IMR-90 (cell line): Measurements from ENCODE around the gene ST6GALNAC4. TPM values are rescaled to one million over a fixed set of nuclear protein-coding genes. Genes with fewer than 3 reads are reported as not detected.
A peak's percentile ranks its signal among the peaks of the same experiment; 100 is the strongest.

Source experiments
- ATAC-seq: fragments of 200-7000 bp; cut with Tn5 transposase; 2 replicates; pipeline ENCODE4 v1.9.1; 2020; ENCODE audit warnings: low read depth, mild to moderate bottlenecking, moderate library complexity
- BruUV-seq: library from RNA; stranded (reverse); fragments of 400-500 nt; replicated peaks from 2 replicates; lab custom pipeline; 2021; lab: Mats Ljungman, UMichigan
- CTCF ChIA-PET: fragments of 300-600 bp; formaldehyde crosslinking; extraction: SDS; loops from one replicate; lab custom pipeline; 2021; ENCODE audit warnings: antibody characterized with exemption; lab: Yijun Ruan, JAX
- POLR2A ChIA-PET: fragments of 300-600 bp; sonication (Branson Sonifier 250); formaldehyde crosslinking; loops from one replicate; lab custom pipeline; 2022; ENCODE audit warnings: antibody characterized with exemption; ENCODE audit not compliant: unreplicated experiment; lab: Charles Lee
- DNase-seq: peaks from one replicate; pipeline ENCODE4 v3.0.0; 2013
- H2AFZ ChIP-seq: replicated peaks from 2 replicates; pipeline ENCODE3; 2013; ENCODE audit warnings: low read length, mild to moderate bottlenecking; ENCODE audit not compliant: poor library complexity
- H2AK5ac ChIP-seq: 2 replicates; pipeline ENCODE4 v1.6.1; 2013; ENCODE audit warnings: low read depth, low read length, inconsistent platforms
- H2AK9ac ChIP-seq: replicated peaks from 2 replicates; pipeline ENCODE3; 2013; ENCODE audit warnings: mild to moderate bottlenecking, low read depth, low read length, moderate library complexity; ENCODE audit not compliant: poor library complexity
- H2BK120ac ChIP-seq: 2 replicates; pipeline ENCODE4 v1.6.1; 2013; ENCODE audit warnings: low read depth, low read length, inconsistent platforms
- H2BK15ac ChIP-seq: 3 replicates; pipeline ENCODE4 v1.6.1; 2013; ENCODE audit warnings: low read depth, low read length, inconsistent platforms
- H2BK20ac ChIP-seq: 2 replicates; pipeline ENCODE4 v1.6.1; 2013; ENCODE audit warnings: low read depth, mild to moderate bottlenecking, inconsistent platforms, low read length, moderate library complexity
- H2BK5ac ChIP-seq: 2 replicates; pipeline ENCODE4 v1.6.1; 2013; ENCODE audit warnings: mild to moderate bottlenecking, low read depth, low read length, inconsistent platforms; ENCODE audit not compliant: poor library complexity, severe bottlenecking
- H3K14ac ChIP-seq: replicated peaks from 2 replicates; pipeline ENCODE4 v1.6.1; 2013; ENCODE audit warnings: low read depth, low read length, inconsistent platforms
- H3K18ac ChIP-seq: 2 replicates; pipeline ENCODE4 v1.6.1; 2013; ENCODE audit warnings: low read depth, low read length, control low read depth
- H3K23ac ChIP-seq: 2 replicates; pipeline ENCODE4 v1.6.1; 2013; ENCODE audit warnings: low read depth, low read length, inconsistent platforms
- H3K27ac ChIP-seq: 2 replicates; pipeline ENCODE4 v1.5.1; 2013; ENCODE audit warnings: mild to moderate bottlenecking, control low read depth, low read length; ENCODE audit not compliant: insufficient read depth
- H3K27me3 ChIP-seq: 2 replicates; pipeline ENCODE4 v1.6.1; 2013; ENCODE audit warnings: low read length; ENCODE audit not compliant: control insufficient read depth, insufficient read depth
- H3K36me3 ChIP-seq: 2 replicates; pipeline ENCODE4 v1.6.1; 2013; ENCODE audit warnings: low read length, mixed read lengths; ENCODE audit not compliant: control insufficient read depth, insufficient read depth
- H3K4ac ChIP-seq: 2 replicates; pipeline ENCODE4 v1.6.1; 2013; ENCODE audit warnings: low read depth, low read length, inconsistent platforms
- H3K4me1 ChIP-seq: 2 replicates; pipeline ENCODE4 v1.6.1; 2013; ENCODE audit warnings: low read length, mixed read lengths; ENCODE audit not compliant: control insufficient read depth, insufficient read depth
- H3K4me2 ChIP-seq: 2 replicates; pipeline ENCODE4 v1.6.1; 2013; ENCODE audit warnings: low read depth, mild to moderate bottlenecking, control low read depth, low read length, moderate library complexity
- H3K4me3 ChIP-seq: 2 replicates; pipeline ENCODE4 v1.5.1; 2013; ENCODE audit warnings: low read depth, mild to moderate bottlenecking, control low read depth, low read length, moderate library complexity; ENCODE audit not compliant: insufficient read depth
- H3K56ac ChIP-seq: 2 replicates; pipeline ENCODE4 v1.6.1; 2013; ENCODE audit warnings: low read length, inconsistent platforms; ENCODE audit not compliant: insufficient read depth; ENCODE audit errors: extremely low read depth
- H3K79me1 ChIP-seq, 2 experiments: 2 replicates each; pipeline ENCODE4 v1.6.1; 2013; ENCODE audit warnings: low read length in 2 of 2, inconsistent platforms in 1 of 2, low read depth in 1 of 2
- H3K9ac ChIP-seq: 2 replicates; pipeline ENCODE4 v1.6.1; 2013; ENCODE audit warnings: low read depth, low read length, control low read depth
- H3K9me1 ChIP-seq: 2 replicates; pipeline ENCODE4 v1.6.1; 2013; ENCODE audit warnings: low read length, inconsistent platforms; ENCODE audit not compliant: insufficient read depth
- H3K9me3 ChIP-seq: 2 replicates; pipeline ENCODE4 v1.6.1; 2013; ENCODE audit warnings: low read length; ENCODE audit not compliant: control insufficient read depth, insufficient read depth
- H4K20me1 ChIP-seq: 2 replicates; pipeline ENCODE4 v1.6.1; 2013; ENCODE audit warnings: low read length, inconsistent platforms; ENCODE audit not compliant: insufficient read depth
- H4K5ac ChIP-seq: 2 replicates; pipeline ENCODE4 v1.6.1; 2013; ENCODE audit warnings: mild to moderate bottlenecking, low read depth, low read length, control low read depth
- H4K8ac ChIP-seq, 2 experiments: 2 replicates each; pipeline ENCODE4 v1.6.1; 2013; ENCODE audit warnings: low read depth in 2 of 2, low read length in 2 of 2, control low read depth in 1 of 2, inconsistent platforms in 1 of 2
- H4K91ac ChIP-seq: 2 replicates; pipeline ENCODE4 v1.6.1; 2013; ENCODE audit warnings: low read depth, low read length, inconsistent platforms; ENCODE audit not compliant: insufficient read depth
- BHLHE40 ChIP-seq: fragments of 150-350 bp; IDR thresholded peaks from 2 replicates; pipeline ENCODE4 v1.6.1; 2016; ENCODE audit warnings: mild to moderate bottlenecking, low read depth, low read length
- CEBPB ChIP-seq: IDR thresholded peaks from 2 replicates; pipeline ENCODE4 v1.6.1; 2012; ENCODE audit warnings: low read depth, low read length, improper control_type of control experiment
- CHD1 ChIP-seq: IDR thresholded peaks from 2 replicates; pipeline ENCODE4 v1.6.1; 2012; ENCODE audit warnings: low read depth, low read length, improper control_type of control experiment
- MAFK ChIP-seq: IDR thresholded peaks from 2 replicates; pipeline ENCODE4 v1.6.1; 2012; ENCODE audit warnings: low read depth, low read length, improper control_type of control experiment
- MAZ ChIP-seq: IDR thresholded peaks from 2 replicates; pipeline ENCODE4 v1.6.1; 2012; ENCODE audit warnings: low read depth, mild to moderate bottlenecking, low read length, improper control_type of control experiment, moderate library complexity, borderline replicate concordance
- MXI1 ChIP-seq: IDR thresholded peaks from 2 replicates; pipeline ENCODE4 v1.6.1; 2012; ENCODE audit warnings: low read depth, mild to moderate bottlenecking, low read length, moderate library complexity, borderline replicate concordance
- NFE2L2 ChIP-seq: fragments of 150-350 bp; IDR thresholded peaks from 2 replicates; pipeline ENCODE4 v1.6.1; 2016; ENCODE audit warnings: low read depth, mild to moderate bottlenecking, low read length
- POLR2A ChIP-seq: IDR thresholded peaks from 2 replicates; pipeline ENCODE4 v1.6.1; 2012; ENCODE audit warnings: mild to moderate bottlenecking, low read depth, low read length
- RAD21 ChIP-seq: IDR thresholded peaks from 2 replicates; pipeline ENCODE4 v1.6.1; 2012; ENCODE audit warnings: low read length, improper control_type of control experiment
- RCOR1 ChIP-seq: IDR thresholded peaks from 2 replicates; pipeline ENCODE4 v1.6.1; 2012; ENCODE audit warnings: mild to moderate bottlenecking, low read length, improper control_type of control experiment; ENCODE audit not compliant: insufficient replicate concordance
- RFX5 ChIP-seq: IDR thresholded peaks from 2 replicates; pipeline ENCODE4 v1.8.0; 2012; ENCODE audit warnings: low read depth, mild to moderate bottlenecking, low read length, moderate library complexity
- SMC3 ChIP-seq: fragments of 150-350 bp; IDR thresholded peaks from 2 replicates; pipeline ENCODE4 v1.6.1; 2016; ENCODE audit warnings: low read depth, mild to moderate bottlenecking, antibody characterized with exemption, low read length, moderate library complexity
- WGBS, 2 experiments: methylation state at CpG; one replicate each; pipeline versions ENCODE4 v1.1.5 to v1.1.7; 2013; ENCODE audit warnings: missing lambda C conversion rate in 2 of 2; ENCODE audit not compliant: insufficient read length in 1 of 2; ENCODE audit errors: extremely low coverage in 2 of 2; 5-methylcytosine and 5-hydroxymethylcytosine counted together
- dilution Hi-C: fragments of 300-500 bp; cut with HindIII; formaldehyde crosslinking; loops from one replicate; pipeline ENCODE4 v1.14.3; 2018; ENCODE audit warnings: low sequenced_read_pairs; ENCODE audit not compliant: unreplicated experiment
- in situ Hi-C: fragments of 300-500 bp; cut with MboI; formaldehyde crosslinking; loops from 3 replicates; pipeline ENCODE4 v1.14.3; 2019; ENCODE audit warnings: low sequenced_read_pairs, inconsistent platforms, mixed read lengths
- intact Hi-C: fragments of 100-400 bp; cut with micrococcal nuclease; formaldehyde crosslinking; loops from 2 replicates; pipeline ENCODE4 v1.10.0; 2022
- polyA plus RNA-seq, 3 experiments: library from polyadenylated mRNA; depleted of rRNA; stranded (reverse); fragments of >200 nt; gene quantifications; 2 replicates each; pipeline ENCODE4 v1.2.3, GENCODE V29; 2012; ENCODE audit warnings: low replicate concordance in 1 of 3
- total RNA-seq: library from RNA; depleted of rRNA; stranded (reverse); fragments of >200 nt; gene quantifications from 2 replicates; pipeline ENCODE4 v1.2.3, GENCODE V29; 2012
- TF ChIP-seq, protein P1 (sequence below): fragments of 150-350 bp; IDR thresholded peaks from 2 replicates; pipeline ENCODE4 v1.6.1; 2017; ENCODE audit warnings: mild to moderate bottlenecking, antibody characterized with exemption, low read length, low read depth
- TF ChIP-seq, protein P2 (sequence below): conservative IDR thresholded peaks from 2 replicates; pipeline ENCODE4 v1.5.1; 2012; ENCODE audit warnings: mild to moderate bottlenecking, low read depth, low read length, improper control_type of control experiment

Gene ST6GALNAC4
- total and polyA plus RNA-seq, 2 of the 4 experiments (the other 2 are of a cell fraction): 12.5 to 32.9 TPM

DNA sequence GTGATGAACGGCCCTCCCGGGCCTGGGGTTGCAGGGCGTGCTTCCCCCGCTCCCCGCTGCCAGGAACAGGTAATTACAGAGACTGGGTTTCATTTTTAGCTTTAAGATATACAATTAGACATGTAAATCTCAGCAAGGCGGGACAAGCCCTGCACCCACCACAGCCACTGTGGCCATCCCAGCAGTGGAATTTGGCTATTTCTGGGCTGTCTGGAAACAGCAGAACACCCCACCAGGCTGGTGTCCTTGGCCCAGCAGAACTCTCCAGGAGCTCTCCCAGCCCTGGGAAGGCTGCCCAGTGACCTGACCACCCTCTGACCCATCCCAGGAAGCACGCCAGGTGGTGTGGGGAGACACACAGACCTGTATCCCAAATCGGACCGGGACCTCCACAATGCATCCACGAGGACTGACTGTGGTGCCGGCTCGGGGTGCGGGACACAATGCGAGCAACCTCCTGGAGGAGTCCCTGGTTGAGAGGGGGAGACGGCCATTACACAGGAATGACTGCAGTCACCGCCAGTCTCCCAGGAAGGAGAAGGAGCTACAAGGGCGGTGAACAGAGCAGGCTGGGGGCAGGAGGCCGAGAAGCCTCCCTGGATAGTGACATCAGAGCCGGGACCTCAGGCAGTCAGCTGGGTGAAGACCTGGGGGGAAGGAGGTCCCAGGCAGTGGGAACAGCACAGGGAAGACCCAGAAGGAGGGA is 46.7 kb upstream of the ST6GALNAC4 start:
- WGBS, 2 experiments: 80% methylated on average over 5 of the region's 19 CpGs; no CpG with 5 or more reads in 1 of the 2 experiments
- no peaks in the 10 kb centered on the region for H3K36me3 ChIP-seq
- H3K18ac ChIP-seq: no peak overlapping the region
- H3K4me3 ChIP-seq: no peak overlapping the region
- peak overlapping the region; percentile 39; the same call in 1 of the 2 replicates for H3K14ac ChIP-seq
- H2AK5ac ChIP-seq: peak overlapping the region; percentile 91; the same call in 1 of the 2 replicates
- no peak for DNase-seq
- no peak overlapping the region for H3K27ac ChIP-seq
- H2BK15ac ChIP-seq: peak overlapping the region; percentile 84; the same call in 1 of the 3 replicates
- POLR2A ChIA-PET: no interaction called here
- peak overlapping the region in 1 of 2 experiments; percentile 30; a peak in 1 of 4 replicates for H4K8ac ChIP-seq
- peak overlapping the region; percentile 67 for H3K4ac ChIP-seq
- H2AK9ac ChIP-seq: peak overlapping the region; percentile 44
- H3K79me1 ChIP-seq: peaks cover 53 to 83% of the 10 kb centered on the region in 2 experiments
- no peak overlapping the region for H3K4me2 ChIP-seq
- no peak overlapping the region for H3K56ac ChIP-seq
- peak overlapping the region; percentile 62 for H4K91ac ChIP-seq
- in situ Hi-C loops: no loop called here
- H4K20me1 ChIP-seq: no peaks in the 10 kb centered on the region
- no peak overlapping the region for H2AFZ ChIP-seq
- H3K4me1 ChIP-seq: peaks cover 49% of the 10 kb centered on the region
- CTCF ChIA-PET: interaction anchor here (0.5 to 1.4 kb wide), 2 partner anchors 72 to 195 kb away, joined by 3 to 4 read pairs; no protein-coding TSS in a partner anchor
- peak overlapping the region; percentile 84 for H2BK120ac ChIP-seq
- no TSS peak for BruUV-seq
- TF ChIP-seq CEBPB (no peak), MAFK (no peak), POLR2A (no peak), MAZ (no peak), MXI1 (no peak), BHLHE40 (no peak), SMC3 (no peak), CHD1 (no peak), RCOR1 (no peak), NFE2L2 (no peak), RFX5 (no peak), RAD21 (no peak)
- TF ChIP-seq, protein P1, sequence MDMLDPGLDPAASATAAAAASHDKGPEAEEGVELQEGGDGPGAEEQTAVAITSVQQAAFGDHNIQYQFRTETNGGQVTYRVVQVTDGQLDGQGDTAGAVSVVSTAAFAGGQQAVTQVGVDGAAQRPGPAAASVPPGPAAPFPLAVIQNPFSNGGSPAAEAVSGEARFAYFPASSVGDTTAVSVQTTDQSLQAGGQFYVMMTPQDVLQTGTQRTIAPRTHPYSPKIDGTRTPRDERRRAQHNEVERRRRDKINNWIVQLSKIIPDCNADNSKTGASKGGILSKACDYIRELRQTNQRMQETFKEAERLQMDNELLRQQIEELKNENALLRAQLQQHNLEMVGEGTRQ: no peak
- TF ChIP-seq, protein P2, sequence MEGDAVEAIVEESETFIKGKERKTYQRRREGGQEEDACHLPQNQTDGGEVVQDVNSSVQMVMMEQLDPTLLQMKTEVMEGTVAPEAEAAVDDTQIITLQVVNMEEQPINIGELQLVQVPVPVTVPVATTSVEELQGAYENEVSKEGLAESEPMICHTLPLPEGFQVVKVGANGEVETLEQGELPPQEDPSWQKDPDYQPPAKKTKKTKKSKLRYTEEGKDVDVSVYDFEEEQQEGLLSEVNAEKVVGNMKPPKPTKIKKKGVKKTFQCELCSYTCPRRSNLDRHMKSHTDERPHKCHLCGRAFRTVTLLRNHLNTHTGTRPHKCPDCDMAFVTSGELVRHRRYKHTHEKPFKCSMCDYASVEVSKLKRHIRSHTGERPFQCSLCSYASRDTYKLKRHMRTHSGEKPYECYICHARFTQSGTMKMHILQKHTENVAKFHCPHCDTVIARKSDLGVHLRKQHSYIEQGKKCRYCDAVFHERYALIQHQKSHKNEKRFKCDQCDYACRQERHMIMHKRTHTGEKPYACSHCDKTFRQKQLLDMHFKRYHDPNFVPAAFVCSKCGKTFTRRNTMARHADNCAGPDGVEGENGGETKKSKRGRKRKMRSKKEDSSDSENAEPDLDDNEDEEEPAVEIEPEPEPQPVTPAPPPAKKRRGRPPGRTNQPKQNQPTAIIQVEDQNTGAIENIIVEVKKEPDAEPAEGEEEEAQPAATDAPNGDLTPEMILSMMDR: no peak
- H3K9ac ChIP-seq: no peak overlapping the region
- H3K9me1 ChIP-seq: peaks cover 26% of the 10 kb centered on the region
- no peaks in the 10 kb centered on the region for H3K27me3 ChIP-seq
- no peak overlapping the region; the same call in 1 of the 2 replicates for H4K5ac ChIP-seq
- no peak for ATAC-seq
- H2BK5ac ChIP-seq: peak overlapping the region; percentile 8
- dilution Hi-C loops: no loop called here
- intact Hi-C loops: no loop called here
- H3K9me3 ChIP-seq: no peaks in the 10 kb centered on the region; the same call in 1 of the 2 replicates
- H2BK20ac ChIP-seq: peak overlapping the region; percentile 61
- H3K23ac ChIP-seq: no peak overlapping the region
